Activated CD4-positive, alpha-beta T cell treated with anti-CD3 and anti-CD28 coated beads, Interleukin-10, Interleukin-2, amounts not matched to agents 100 ng/mL and 50 ng/mL, durations not matched to agents 16 hours and 8 hours (primary cell): ENCODE data around the gene CST11.

ENCODE experiments used
- DNase-seq: peaks from one replicate; pipeline ENCODE4 v3.0.0-alpha.2; 2020

Gene CST11

DNA sequence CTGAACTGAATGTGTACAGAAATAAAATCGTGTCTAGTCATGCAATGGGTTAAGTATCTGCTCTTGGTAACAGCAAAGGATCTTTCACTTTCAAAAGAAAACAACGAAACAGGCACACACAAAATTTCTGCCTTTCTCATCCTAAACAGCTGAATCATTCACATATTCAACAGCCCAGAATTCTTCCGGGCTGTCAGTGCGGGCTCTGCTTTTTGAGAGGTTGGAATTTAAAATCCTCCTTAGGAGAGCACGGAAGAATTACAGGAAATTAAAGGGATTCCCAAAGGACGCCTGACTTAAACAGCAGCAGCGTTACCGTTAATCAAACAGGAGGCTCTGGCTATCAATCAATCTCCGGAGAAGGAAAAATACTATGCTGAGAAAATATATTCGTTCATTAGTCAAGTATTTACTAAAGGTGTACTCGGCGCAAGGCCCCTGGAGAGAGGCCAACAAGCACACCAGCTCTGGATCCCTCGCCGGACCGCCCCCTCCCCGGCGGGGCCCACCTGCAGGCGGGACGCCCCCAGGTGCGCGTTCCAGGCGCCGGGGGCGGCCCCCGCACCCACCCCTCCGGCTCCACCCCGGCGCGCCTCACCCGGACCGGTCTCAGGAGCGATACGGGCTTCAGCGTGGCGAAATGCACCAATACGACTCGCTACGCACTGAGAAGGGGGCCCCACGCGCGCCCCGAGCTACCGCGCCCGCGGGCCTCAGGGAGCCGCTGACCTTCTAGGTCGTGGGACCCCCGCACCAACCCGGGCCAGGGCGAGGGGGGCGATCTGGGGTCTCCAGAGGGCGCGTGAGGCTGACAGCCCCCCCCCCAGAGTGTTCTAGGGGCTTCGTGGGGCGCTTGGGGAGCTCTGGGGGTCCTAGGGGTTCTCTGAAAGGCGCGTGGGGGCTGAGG, 32.4 kb downstream of the CST11 start:
- peak; percentile 53 for DNase-seq

- no peak for DNase-seq
Observed at GRCh38 chr20:23419657-23419994, 33.0 kb downstream of the CST11 start.

DNA sequence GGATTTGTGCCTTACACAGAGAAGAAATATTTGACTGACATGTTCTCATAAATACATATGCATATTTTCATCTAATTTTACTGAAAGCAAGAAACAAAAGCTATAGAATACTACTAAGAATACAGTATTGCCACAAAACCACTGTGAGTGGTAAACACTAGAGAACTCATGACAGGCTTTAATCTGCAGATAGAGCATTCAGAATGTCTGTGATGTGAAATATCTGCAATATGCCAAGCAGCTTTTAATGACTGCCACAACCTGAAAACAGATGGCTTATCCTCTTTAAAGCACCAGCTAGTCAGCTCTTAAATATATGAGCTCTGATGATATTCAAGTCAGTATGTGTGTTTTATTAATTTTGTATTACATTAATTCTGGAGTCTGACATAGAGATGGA, 34.8 kb downstream of the CST11 start:
- DNase-seq, result no peak

GRCh38 chr20:23415959-23416583, 36.6 kb downstream of the CST11 start:
- DNase-seq, result peak; percentile 29

- no peak for DNase-seq
Observed at GRCh38 chr20:23415555-23415954, 37.1 kb downstream of the CST11 start.

DNA sequence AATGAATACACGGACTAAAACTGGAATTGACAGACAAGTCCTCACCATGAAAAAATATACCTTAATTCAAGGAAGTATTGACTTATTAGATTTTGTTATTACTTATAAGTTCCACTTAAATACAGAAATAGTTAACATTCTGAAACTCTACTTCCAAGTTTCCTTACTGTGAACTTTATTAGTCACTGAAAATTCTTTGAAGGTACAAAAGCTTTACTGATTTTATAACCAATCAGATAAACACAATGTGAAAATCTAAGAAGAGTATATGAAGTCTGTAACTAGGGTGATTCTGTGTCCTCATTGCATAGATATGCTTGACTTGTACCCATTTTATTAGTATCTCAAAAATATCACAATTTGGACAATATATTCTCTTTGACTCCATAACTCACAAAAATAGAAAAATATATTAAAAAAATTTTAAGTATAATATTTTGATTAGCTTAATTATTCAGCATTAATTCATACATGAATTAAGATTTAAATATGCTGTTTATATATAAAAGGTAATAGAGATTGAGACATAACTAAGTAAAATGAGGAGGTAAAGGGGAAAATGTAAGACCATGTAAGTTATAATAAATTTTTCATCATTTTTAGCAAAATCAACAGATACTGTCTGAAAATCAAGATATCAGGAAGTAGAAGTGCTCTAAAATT, 38.0 kb downstream of the CST11 start:
- DNase-seq, result no peak

GRCh38 chr20:23413862-23414422, 38.7 kb downstream of the CST11 start:
- no peak for DNase-seq

GRCh38 chr20:23412026-23412425, 40.6 kb downstream of the CST11 start:
- DNase-seq, result no peak

DNA sequence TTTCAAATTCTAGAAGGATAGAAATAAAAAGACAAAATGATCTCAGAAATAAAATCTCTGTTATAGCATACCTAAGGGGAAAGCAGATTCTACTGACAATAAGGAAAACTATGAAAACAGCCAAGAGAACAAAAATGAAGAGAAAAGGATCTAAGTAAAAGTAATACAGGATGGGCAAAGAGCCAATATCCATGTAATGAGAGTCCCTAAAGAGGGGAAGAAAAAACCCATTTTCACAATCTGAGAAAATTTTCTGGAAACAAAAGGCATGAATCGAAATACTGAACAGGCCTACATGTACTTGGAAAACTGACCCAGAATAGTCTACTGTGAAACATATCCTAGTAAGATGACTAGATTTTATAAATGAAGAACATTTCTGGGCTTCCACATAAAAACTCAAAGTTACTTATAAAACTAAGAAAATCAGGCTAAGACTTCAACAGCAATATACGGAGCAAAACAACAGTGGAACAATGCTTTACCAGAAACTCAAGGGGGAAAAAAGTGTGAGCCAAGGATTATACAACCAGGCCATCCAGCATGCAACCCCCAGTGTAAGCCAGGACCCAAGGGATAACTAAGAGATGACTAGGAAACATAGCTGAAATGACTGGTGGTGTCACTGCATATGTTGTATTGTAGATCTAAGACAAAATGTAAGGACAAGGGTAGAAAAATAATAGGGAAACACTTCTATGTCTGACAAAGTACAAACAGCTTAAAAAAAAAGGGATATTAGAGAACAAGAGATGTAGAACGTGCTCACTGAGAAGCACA, 41.6 kb downstream of the CST11 start:
- DNase-seq, result no peak

- no peak for DNase-seq
Observed at GRCh38 chr20:23409800-23410199, 42.9 kb downstream of the CST11 start.

GRCh38 chr20:23408957-23409356, 43.7 kb downstream of the CST11 start:
- no peak for DNase-seq

DNA sequence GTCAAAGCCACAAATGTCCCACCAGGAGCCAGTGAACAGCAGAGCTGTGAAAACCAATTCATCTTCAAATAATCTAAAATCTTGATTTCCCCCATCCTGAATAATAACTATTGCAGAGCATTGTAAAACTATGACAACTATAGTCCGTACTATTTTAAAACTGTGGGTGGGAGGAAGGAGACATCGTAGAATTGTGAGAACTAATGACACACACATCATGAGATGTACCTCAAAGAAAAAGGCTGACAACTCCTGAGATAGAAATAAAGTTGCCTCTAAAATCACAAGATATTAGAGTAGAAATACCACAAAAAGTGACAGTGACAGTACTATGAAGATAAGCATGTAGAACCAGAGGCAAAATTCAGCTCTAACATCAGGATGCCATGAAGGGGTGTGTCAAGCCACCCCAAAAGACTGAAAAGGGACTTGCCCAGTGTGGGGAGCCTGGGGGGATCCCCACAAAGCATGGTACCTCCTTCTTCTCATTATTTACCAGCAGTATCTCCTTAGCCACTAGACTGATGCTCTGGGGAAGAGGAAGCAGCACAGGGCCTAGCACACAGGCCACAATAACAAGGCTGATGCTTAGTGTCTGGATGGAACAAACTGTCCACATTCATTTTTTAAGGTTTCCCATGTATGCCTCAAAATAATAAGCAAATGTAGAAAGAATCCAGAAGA, 44.8 kb downstream of the CST11 start:
- DNase-seq, result peak; percentile 38

DNA sequence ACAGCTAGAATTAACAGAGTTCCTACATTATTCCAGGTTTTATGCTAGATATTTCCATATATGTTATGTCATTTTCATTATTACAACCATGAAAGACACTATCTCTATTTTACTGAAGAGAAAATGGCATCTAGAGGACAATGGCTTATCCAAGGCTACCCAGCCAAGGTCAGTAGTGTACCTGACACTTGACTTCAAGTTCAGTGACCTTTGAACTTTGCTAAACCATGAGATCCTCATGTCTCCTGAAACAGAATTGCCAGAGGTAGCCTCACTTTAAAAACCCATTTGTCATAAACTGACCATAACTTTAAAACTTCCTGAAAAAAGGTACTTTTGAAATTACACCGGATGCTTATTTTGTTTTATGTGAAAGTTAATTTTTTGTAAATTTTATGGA, 45.8 kb downstream of the CST11 start:
- no peak for DNase-seq

DNA sequence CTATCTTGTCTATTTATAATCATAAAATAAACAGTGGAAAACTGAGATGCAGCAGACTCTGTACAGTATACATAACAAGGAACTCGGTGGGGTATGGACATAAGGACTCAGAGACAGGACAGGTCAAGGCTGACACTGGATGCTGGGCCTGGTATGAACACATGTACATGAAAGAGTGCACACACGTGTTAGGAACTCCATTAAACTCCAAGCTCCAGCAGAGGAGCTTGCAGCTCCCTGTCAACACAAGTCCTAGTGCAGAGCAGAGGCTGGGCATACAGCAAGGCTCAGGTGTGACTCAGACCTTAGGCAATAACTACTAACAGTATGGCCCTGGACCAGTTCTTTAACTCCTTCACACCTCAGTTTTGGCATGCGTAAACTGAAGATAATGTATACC, 48.5 kb downstream of the CST11 start:
- DNase-seq, result no peak

GRCh38 chr20:23403751-23404150, 48.9 kb downstream of the CST11 start:
- no peak for DNase-seq

- DNase-seq, result no peak
Observed at GRCh38 chr20:23401051-23401450, 51.6 kb downstream of the CST11 start.
